CD4-positive, alpha-beta T cell treated with Interleukin-17A for 4 hours (primary cell): Measurements from ENCODE around the gene TNFRSF11A.

Experiments
- DNase-seq: peaks from one replicate; pipeline ENCODE4 v3.0.0-alpha.2; 2020; ENCODE audit warnings: mixed read lengths

TNFRSF11A gene

GRCh38 chr18:62420513-62421209 is 95.6 kb downstream of the TNFRSF11A start:
- DNase-seq: peak; percentile 81

DNA sequence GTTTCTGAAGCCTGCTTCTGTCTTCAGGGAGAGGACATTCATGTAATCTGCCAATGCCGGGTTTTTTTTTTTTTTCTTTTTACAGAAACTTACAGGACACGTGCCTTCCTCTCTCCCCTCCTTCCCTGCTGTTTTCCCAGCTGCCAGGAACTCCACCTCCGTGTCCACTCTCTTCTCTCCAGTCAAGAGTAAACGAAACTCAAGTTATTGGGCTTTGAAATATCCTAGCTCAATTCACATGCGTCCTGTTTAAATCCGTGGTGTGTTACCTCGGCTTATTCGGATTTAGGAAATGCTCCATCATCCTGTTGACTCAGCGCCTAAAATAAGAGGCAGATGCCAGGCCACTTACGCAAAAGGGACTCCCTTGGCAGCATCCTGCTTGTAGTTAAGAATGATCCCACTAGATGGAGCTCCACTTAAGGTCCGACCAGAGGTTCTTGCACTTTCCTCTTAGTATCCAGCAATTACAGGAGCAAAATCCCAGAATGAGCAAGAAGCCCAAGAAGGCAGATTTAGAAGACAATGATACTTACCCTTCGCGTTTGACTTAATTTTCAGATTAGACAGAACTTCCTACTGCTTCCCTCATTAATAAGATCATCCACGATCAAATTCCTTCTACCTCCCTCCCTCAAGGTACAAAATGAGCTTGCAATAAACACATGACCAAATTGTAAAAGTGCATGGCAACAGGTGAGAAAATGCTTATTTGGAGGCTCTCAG is 100.5 kb downstream of the TNFRSF11A start:
- peak; percentile 63 for DNase-seq

DNA sequence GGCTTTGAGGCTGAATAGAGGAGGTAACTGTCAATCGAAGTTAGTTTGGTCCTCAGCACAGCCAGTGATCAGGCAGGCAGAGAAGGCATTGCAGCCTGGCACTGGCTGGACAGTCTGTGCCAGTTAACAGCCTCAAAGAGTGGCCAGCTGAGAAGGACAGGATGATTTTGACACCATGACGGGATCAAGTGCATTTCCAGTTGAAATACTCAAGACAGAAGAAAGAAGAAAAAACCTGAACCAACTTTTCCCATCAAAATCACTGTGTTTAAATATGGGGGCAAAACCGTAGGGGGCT is 101.0 kb downstream of the TNFRSF11A start:
- no peak for DNase-seq

DNA sequence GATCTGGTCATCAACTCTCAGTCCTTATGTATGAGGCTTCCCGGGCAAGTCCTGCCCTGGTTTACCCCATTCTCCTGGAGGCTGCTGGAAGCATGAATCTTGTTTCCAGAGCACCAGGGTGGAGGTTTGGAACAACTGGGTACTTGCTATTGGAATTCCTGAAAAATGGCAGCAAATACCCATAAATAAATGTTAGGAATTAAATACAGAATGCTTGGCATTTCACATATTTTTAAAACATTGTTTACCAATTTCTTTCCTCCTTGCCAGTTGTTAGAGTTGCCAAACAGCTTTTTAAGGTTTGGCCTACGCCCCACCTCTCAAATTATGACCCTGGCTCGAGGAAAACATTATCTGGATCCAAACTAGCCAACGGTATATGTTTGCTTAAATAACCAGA is 107.1 kb downstream of the TNFRSF11A start:
- no peak for DNase-seq

GRCh38 chr18:62434798-62435197 is 109.7 kb downstream of the TNFRSF11A start:
- DNase-seq: no peak

GRCh38 chr18:62435435-62436031 is 110.4 kb downstream of the TNFRSF11A start:
- DNase-seq: no peak

DNA sequence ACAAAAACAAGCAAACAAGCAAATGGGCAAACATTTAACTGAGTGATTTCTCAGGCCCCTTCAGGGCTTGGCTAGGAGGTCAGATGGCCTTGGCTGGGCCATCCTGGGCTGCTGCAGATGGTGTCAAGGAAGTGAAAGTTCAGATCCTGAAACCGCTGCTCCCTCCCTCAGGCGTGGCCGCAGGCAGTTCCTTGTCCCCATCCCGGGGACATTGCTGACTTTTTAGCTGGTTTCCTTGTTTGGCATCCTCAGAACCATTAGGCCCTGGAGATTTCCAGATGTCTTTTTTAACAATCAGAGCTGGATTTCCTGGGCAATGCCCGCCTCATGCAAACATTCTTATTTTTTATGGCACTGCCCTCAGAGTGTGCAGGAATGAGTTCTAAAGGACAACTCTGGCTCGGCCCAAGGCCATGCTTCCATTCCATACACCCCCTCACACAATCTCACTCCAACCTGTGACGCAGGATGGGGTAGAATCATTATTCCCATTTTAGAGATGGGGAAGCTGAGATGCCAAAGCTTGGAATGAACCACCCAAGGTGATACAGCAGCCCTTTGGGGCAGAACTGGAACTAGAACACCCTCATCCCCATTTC is 111.6 kb downstream of the TNFRSF11A start:
- no peak for DNase-seq

DNA sequence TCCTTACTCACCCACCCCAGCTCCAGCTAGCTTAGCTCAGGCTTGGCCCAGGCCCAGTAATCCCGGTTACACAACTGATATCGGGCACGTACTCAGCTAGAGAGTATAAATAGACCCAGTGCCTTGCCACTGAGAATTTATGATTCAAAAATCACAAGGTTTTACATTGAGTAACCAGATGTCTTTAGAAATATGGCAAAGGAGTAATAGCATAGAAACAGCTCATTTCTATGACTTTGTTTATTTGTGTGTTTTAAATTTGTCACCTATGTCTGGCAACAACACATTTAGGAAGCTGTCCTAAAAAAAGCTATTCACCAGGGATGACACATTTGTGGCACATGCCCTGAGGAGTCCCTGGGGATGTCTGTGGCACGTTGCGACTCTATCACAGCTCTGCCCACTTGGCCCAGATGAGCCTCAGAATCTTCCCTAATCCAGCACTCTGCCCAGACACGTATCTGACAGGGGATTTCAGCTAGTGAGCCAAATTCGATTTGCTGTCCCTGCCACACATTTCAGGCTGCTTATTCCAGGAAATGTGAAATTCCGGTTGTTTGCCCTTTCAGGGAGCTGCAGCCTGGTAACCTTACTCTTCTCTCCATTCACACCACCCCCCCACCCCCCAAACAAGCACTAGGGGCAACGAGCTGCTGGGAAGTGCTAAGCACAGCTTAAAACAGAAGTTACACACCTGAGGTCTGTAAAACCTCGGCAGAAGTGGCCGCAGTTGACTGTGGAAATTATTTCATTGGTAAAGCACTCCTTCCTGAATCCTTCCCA is 112.3 kb downstream of the TNFRSF11A start:
- no peak for DNase-seq

- DNase-seq: no peak
Measured at GRCh38 chr18:62438018-62438329, 112.9 kb downstream of the TNFRSF11A start.

DNA sequence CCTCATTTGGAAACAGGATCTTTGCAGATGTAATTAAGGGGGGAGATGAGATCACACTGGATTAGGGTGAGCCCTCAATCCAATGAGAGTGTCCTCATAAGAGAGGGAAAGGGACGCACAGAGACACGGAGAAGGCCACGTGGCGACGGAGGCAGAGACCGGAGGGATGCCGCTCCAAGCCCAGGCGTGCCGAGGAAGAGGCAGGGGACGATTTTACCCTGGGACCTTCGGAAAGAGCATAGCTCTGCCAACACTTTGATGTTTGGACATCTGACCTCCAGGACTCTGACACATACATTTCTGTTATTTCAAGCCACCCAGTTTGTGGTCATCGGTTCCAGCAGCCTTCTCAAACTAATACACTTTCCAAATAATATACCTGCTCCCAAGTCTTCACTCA is 113.3 kb downstream of the TNFRSF11A start:
- no peak for DNase-seq

DNA sequence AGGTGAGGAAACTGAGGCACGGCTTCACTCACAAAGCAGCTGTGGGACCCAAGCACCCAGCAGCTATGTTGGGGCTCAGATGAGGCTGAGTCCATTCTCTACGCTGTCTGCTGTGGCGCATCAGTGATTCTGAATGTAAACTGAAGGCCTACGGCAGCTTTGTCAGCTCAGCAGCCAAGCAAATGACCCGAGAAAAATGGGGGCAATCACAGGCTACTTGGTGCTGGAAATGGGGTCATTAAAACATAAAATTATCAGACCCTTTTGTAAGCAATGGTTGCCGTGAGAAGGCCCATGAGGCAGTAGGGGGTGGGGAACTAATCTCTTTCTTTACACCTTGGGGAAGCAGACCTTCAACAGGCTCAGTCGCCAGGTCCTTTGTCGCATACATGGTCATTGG is 113.8 kb downstream of the TNFRSF11A start:
- no peak for DNase-seq
